ENCODE data around the gene KIT.

DNA sequence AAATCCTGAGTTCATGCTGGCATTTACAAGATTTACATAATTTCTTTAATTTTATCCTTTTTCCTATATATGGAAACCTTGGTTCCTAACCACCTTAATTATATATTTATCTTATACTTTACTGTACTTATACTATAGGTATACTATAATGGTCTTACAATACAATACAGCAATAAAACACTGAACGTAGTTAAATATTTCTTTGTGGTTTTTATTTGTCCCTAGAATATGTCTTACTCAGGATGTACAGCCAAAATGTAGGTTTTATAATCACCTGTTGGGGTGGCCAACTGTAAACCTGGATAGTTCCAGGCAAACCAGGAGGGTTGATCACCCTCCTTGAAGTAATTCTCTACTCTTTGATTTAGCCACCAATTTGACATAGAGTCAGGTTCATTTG lies 48.4 kb upstream of the KIT start:
- TF ChIP-seq, protein P1, sequence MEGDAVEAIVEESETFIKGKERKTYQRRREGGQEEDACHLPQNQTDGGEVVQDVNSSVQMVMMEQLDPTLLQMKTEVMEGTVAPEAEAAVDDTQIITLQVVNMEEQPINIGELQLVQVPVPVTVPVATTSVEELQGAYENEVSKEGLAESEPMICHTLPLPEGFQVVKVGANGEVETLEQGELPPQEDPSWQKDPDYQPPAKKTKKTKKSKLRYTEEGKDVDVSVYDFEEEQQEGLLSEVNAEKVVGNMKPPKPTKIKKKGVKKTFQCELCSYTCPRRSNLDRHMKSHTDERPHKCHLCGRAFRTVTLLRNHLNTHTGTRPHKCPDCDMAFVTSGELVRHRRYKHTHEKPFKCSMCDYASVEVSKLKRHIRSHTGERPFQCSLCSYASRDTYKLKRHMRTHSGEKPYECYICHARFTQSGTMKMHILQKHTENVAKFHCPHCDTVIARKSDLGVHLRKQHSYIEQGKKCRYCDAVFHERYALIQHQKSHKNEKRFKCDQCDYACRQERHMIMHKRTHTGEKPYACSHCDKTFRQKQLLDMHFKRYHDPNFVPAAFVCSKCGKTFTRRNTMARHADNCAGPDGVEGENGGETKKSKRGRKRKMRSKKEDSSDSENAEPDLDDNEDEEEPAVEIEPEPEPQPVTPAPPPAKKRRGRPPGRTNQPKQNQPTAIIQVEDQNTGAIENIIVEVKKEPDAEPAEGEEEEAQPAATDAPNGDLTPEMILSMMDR (IDR thresholded peaks at IDR 0.05) = no peak
- TF ChIP-seq EP300 (IDR thresholded peaks at IDR 0.05; ENCODE audit: low read depth) (no peak), POLR2AphosphoS5 (IDR thresholded peaks at IDR 0.05) (no peak), POLR2A (IDR thresholded peaks at IDR 0.05) (no peak)
